GM12874 (cell line): Measurements from ENCODE around the gene RBM18.

Experiments
- TF ChIP-seq, protein P1 (sequence below): IDR thresholded peaks from 2 replicates; pipeline ENCODE4 v1.5.1; 2011; ENCODE audit warnings: low read depth, mild to moderate bottlenecking, control low read depth, low read length, moderate library complexity; ENCODE audit not compliant: insufficient read depth

Gene RBM18

GRCh38 chr9:122226758-122227574, 37.7 kb downstream of the RBM18 start:
- TF ChIP-seq, protein P1, sequence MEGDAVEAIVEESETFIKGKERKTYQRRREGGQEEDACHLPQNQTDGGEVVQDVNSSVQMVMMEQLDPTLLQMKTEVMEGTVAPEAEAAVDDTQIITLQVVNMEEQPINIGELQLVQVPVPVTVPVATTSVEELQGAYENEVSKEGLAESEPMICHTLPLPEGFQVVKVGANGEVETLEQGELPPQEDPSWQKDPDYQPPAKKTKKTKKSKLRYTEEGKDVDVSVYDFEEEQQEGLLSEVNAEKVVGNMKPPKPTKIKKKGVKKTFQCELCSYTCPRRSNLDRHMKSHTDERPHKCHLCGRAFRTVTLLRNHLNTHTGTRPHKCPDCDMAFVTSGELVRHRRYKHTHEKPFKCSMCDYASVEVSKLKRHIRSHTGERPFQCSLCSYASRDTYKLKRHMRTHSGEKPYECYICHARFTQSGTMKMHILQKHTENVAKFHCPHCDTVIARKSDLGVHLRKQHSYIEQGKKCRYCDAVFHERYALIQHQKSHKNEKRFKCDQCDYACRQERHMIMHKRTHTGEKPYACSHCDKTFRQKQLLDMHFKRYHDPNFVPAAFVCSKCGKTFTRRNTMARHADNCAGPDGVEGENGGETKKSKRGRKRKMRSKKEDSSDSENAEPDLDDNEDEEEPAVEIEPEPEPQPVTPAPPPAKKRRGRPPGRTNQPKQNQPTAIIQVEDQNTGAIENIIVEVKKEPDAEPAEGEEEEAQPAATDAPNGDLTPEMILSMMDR: no peak

DNA sequence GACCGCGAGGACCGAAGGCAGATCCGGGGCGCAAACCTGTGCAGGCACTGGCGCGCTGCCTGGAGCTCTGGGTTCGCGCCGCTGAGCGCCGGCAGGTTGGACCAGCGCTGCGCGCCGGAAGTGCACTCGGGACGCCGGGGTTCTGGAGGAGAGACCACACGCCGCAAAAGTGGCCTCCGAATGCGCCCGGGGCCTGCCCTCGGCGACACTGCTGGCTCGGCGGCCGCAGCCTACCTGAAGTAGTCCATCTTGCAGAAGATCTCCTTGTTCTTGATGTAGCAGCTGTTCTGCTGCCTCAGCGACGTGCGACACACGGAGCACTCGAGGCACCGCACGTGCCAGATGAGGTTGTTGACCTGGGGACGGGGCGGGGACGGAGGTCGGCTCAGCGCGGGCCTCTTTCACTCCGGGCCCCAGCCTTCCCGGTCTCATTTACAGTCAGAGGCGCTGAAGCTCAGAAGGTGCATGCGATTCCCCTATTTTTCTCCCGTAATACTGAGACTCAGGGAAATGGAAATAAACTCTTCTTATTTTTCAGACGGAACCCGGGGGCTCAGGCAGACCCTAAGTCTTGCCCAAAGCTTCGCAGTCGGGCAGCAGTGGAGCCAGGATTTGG, 38.4 kb downstream of the RBM18 start:
- TF ChIP-seq, protein P1: no peak

DNA sequence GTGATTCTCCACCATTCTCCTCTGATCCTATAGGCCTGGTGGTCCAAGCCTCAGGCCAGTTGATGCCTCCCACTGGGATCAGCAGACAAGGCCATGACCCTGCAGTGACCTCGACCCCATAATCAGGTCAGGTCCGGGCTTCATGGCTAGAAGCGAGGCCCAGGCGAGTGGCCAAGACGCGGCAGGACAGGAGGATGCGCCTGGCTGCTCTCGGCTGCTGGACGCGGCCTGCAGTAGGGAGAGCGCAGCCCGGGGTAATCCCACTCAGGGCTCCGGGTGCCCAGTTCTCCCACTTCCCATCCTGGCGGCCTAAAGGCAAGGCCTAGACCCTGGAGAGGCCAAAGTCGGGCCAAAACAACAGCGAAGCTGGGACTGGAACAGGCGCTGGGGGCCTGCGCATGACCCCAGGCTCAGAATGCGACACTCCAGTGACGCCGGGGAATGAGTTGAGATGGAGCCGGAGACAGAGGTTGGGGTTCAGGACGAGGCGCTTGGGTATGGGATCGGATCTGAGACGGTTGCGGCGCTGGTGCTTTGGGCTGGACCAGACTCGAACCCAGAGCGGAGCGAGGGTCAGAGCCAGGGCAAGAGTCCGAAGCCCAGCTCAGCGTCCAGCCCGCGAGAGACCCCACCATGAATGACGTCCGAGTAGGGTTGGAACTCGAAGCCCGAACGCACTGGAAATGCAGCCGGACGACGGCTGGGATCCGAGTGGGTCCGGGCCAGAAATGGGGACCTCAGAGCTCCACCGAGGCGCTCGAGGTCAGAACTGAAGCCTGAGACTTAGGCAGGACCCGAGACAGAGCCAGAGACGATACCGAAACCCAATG, 39.1 kb downstream of the RBM18 start:
- TF ChIP-seq, protein P1: no peak

GRCh38 chr9:122223435-122223834, 41.2 kb downstream of the RBM18 start:
- TF ChIP-seq, protein P1: no peak

- TF ChIP-seq, protein P1: no peak
These were observed 41.8 kb downstream of the RBM18 start for GRCh38 chr9:122222791-122223190.

DNA sequence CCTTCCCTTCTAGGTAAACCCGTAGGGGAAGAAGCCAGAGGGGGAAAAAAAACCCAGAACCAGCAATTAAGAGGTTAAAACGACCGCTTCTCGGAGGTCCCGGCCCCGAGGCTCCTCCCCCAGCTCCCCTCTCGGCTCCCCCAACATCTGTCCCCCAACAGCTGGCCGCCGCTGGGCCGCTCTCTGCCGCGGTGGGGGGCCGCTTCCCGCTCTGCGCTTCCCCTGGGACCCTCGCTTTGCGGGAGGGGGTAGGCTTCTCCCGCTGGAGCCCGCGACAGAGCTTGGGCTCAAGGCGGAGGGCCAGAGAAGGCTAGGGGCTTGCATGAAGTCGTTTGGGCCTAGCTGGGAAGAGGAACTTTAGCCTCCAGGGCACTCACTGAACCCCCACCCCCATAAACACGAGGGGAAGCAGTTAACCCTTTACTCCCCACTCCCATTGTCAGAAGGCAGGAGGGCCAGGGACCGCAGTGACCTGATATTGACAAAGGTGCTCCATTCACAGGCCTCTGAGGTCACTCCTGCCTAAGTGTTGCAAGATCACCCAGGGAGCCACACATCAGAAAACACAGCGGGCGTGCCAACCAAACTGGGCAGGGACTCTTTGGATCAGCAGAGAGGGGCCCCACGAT, 43.3 kb downstream of the RBM18 start:
- TF ChIP-seq, protein P1: no peak
